Choroid plexus epithelial cell (primary cell): ENCODE results near the gene LPCAT1.
"Not testable (repeated sequence)": the region's sequence is repeated elsewhere in the genome, so short reads cannot be mapped to it uniquely, and the experiment has no call there.

Experiments
- DNase-seq: peaks from one replicate; pipeline ENCODE4 v3.0.0-alpha.2; 2010; ENCODE audit warnings: low read depth
- H3K4me3 ChIP-seq: 2 replicates; pipeline ENCODE4 v1.5.1; 2011; ENCODE audit warnings: low read depth, mild to moderate bottlenecking, control low read depth, low read length, moderate library complexity
- CTCF ChIP-seq: conservative IDR thresholded peaks from 2 replicates; pipeline ENCODE4 v1.5.1; 2011; ENCODE audit warnings: low read depth, mild to moderate bottlenecking, control low read depth, inconsistent platforms, low read length, moderate library complexity

LPCAT1 gene

GRCh38 chr5:1523793-1524480 lies at the start of gene LPCAT1:
TSS of gene LPCAT1 (minus strand) at chr5:1523960. CDS start at chr5:1523844, 116 bp downstream.
- peak within 1 kb of the TSS; percentile 65 for H3K4me3 ChIP-seq
- DNase-seq = peak; percentile 70
- TF ChIP-seq CTCF = no peak

GRCh38 chr5:1571875-1572274 lies 48.1 kb upstream of the LPCAT1 start:
- H3K4me3 ChIP-seq, DNase-seq: not testable (repeated sequence)

- no peak overlapping the region for H3K4me3 ChIP-seq
- no peak for TF ChIP-seq CTCF
- no peak for DNase-seq
Measured at GRCh38 chr5:1570975-1571374, 47.2 kb upstream of the LPCAT1 start.

- H3K4me3 ChIP-seq = peak overlapping the region; percentile 10
- no peak for TF ChIP-seq CTCF
- peak; percentile 96 for DNase-seq
Measured at GRCh38 chr5:1568201-1568979, 44.6 kb upstream of the LPCAT1 start.

- DNase-seq, H3K4me3 ChIP-seq: not testable (repeated sequence)
Measured at GRCh38 chr5:1567527-1568200, 43.9 kb upstream of the LPCAT1 start.

- no peak for TF ChIP-seq CTCF
- H3K4me3 ChIP-seq = no peak overlapping the region
- no peak for DNase-seq
Measured at GRCh38 chr5:1565737-1566734, 42.3 kb upstream of the LPCAT1 start.

- H3K4me3 ChIP-seq = no peak overlapping the region
- TF ChIP-seq CTCF = no peak
- no peak for DNase-seq
Measured at GRCh38 chr5:1564824-1565736, 41.3 kb upstream of the LPCAT1 start.
